CD4-positive, alpha-beta T cell treated with Interleukin-15 for 4 hours (primary cell): ENCODE measurements around the gene ZNF516.

Experiments
- DNase-seq: peaks from one replicate; pipeline ENCODE4 v3.0.0-alpha.2; 2020; ENCODE audit warnings: low spot score

Gene ZNF516

DNA sequence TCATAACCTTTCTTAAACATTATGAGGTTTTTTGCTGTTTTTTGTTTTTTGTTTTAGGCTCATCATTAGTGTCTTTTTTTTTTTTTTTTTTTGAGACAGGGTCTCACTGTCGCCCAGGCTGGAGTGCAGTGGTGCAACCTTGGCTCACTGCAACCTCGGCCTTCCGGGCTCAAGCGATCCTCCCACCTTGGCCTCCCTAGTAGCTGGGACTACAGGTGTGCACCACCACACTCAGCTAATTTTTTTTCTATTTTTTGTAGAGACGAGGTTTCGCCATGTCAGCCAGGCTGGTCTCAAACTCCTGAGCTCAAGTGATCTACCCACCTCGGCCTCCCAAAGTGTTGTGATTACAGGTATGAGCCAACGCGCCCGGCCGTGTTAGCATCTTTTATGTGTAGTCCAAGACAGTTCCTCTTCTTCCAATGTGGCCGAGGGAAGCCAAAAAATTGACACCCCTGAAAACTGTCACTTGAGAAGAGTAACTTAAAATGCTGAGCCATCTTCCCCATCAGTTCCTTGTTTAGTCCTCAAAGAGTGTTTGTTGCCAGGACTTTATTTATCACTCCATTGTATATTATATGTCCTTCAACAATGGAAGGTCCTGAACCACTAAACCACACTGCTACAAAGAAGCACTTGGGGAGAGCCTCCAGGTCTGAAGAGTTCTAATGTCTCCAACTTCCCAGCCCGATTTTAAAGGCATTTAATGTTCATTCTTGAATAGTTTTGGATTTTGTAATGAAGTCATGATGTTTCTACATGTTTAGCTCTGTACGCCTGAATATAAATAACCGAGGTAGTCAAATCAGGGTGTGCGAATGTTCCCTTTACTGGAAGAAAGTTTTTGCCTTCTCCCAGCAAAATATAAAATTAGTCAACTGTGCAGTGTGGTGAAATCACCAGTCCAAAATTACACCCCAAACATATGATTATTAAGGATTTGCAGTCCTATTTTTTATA is 26.4 kb downstream of the ZNF516 start:
- DNase-seq, result no peak

DNA sequence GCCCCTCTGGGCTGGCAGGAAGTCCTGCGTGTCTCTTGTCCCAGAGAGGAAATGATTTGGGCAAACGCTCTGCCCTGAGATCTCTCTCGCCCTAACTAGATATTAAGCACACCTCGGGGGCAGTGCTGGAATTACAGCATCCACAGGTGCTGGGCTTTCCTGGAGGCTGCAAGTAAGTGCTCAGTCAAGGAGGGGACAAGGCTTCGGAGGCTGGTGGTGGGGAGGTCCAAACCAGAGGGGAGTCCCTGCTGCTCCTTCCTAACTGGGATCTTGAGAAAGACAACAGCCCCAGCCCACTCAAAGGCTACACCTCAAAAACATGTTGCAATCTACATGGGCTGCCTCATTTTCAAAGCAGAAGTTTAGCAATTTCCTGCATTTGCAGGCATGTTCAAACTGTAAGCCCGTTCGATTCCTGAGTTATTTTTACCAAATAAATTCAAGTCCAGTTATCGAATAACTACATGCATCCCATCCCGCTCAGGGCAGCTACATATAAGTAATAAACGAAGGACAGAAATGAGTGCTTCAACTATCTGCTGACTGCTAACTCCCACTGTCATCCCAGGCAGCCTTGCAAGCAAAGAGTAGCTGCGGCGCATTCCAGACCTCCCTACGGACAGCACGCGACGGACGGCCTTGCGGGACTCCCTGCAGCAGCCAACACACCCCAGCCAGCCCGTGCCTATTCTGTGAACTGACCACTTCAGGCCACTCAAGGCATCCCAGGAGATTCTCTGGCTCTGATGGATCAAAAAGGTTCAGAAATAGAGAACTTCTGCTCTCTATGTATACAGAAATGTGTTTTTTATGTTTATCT is 27.5 kb downstream of the ZNF516 start:
- DNase-seq, result no peak

DNA sequence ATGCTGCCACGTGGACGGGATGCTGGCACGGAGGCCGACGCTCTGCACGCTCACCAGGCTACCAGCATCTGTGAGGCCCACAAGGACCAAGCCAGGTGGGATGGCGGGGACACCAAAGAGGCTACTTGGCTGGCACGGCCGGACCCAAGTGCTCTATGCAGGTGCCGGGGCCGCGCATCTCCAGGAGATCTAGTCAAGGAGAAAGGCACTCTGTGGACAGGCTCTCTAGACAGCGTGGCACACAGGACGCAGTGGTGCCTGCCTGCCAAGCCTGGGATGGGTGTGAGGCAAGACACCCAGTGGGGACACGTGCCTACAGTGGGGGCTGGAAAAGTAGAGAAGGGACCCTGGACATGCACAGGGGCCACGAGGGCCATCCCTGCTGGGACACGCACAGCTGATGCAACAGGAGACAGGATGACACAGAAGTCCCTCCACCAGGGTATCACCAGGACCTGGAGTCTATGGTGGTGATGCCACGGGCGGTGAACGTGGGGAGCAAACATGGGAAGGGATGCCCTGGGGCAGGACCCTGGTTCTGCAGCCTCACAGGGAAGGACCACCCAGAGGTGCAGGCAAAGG is 28.5 kb downstream of the ZNF516 start:
- DNase-seq, result no peak

DNA sequence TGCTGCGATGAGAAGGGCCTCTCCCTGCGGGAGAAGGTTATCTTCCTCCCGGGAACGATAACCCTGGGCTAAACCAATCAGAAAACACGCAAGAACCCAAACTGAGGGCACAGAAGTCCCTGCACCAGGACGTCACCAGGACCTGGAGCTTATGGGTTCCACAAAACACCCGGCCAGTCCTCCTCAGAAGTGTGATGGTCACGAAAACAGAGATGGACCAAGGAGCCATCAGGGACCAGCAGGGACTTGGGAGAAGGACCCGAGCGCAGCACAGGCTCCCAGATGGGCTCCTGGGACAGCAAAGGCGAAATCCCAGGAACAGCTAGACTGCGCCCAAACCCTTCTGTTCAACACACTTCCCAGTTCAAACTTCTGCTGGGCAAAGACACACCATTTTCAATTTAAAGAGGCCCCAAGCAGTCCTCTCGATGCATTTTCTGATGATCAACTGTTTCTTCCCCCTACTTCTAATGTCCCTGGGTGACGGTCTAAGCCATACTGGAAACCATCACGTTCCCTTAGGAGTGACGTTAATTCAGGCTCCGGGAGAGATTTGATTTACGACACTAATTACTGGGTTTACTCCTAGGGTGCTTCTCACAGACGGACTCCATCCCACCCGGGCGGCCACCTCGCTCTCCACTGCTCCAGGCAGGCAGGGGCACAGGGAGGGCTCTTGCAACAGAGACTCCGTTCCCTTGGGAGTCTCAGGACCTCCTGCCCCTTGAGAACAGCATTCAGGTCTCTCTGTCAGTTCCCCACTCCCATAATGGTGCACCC is 29.2 kb downstream of the ZNF516 start:
- no peak for DNase-seq

DNA sequence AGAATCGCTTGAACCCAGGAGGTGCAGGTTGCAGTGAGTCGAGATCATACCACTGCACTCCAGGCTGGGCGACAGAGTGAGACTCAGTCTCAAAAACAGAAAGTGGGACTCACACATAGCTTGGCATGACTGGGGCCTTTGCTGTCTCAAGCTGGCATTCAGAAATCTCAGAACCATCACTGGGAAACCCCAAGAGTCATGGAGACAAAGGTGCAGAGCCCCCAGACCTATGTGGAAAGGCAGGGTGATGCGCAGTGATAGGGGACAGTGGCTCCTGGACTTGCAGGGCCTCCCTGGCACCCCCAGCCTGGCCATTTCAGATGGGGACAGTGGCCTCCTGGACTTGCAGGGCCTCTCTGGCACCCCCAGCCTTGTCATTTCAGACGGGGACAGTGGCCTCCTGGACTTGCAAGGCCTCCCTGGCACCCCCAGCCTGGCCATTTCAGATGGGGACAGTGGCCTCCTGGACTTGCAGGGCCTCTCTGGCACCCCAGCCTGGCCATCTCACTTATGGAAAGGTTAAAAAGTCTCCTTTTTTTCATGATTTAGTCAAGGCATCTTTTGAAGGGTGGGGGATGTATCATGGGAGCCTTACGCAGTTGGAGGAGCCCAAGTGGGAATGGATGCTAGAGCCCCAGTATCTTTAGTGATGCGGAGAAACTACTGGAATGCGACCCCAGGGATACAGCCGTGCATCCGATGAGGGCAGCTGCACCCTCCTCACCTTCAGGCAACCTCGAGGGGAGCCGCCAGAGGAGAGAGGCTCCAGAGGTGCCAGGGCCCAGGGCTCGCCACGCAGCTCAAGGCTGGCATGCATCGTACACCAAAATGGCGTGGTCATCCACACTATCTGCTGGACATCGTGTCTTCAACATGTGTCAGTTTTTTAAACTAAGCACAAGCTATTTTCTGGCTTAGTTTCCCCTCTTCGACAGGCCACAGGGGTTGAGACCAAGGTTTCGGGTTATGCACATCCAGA is 30.5 kb downstream of the ZNF516 start:
- no peak for DNase-seq

DNA sequence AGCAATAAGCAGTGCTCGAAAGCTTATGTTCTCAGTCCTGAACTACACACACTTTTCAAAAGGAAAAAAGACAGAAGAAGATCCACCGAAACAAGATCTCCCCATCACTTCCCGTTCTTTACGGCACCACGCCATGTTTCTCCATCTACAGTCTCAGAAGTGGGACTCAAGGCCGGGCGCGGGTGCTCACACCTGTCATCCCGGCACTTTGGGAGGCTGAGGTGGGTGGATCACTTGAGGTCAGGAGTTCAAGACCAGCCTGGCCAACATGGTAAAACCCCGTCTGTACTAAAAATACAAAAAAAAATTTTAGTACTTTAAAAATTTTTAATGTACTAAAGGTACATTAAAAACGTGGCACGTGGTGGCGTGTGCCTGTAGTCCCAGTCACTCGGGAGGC is 31.2 kb downstream of the ZNF516 start:
- no peak for DNase-seq

DNA sequence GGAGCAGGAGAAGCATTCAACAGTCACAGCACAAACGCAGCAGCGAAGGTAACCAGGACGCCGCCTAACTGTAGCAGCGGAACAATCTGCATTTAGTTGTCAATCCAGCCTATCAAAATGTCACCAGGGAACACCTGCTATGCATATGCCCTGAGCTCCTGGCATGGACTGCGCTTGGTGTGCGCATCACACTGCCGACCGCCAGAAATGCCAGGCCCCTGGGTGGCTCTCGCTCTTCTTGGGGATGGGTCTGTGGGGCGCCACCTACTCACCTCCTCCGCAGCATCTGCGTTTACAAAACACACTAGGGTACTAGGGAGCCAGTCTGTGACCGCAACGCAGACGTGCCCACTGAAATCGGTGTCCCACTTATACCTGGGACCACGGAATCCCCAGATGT is 31.7 kb downstream of the ZNF516 start:
- no peak for DNase-seq

DNA sequence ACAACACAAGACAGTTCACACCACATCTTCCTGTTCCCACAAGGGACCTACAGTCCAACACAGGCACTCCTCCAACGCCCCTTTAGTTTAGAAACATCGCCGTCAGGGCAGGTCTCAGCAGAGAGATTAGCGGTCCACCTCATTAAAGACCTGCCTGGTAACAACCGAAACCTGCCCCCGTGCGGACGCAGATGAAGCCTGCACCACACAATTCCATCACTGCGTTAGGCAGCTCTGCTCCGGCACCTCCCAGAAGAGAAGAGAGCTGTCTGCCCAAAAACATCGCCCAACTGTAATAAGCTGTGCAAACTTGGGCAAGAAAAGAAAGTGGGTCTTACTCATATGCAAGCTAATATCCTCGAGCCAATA is 32.7 kb downstream of the ZNF516 start:
- no peak for DNase-seq

DNA sequence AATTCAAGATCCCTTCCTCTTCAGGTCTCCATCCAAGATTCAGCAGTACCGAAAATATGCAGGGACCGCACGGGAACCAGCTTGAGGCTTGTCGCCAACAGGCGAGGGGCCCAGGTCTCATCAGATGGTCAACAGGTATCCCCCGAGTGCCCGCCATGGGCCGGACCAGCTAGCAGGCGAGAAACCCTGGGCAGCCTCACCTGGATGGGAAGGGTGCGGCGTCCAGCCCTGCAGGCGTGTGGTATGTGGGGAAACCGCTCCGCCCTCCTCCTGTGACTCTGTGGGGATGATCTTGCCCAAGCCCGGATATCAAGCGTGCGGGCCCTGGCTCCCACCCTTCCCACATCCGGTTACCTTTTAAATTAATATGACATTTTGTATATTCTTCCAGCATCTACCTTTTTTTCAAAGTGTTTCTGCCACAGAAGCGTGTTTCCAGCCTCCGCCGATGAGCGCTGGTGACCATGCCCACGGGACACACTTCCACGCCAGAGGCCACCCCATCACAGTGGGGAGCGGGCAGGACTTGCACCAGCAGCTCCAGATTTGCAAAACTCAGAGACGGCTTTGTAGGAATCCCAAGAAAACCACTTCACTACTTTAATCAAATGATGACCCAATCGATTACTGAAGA is 33.2 kb downstream of the ZNF516 start:
- DNase-seq, result no peak

DNA sequence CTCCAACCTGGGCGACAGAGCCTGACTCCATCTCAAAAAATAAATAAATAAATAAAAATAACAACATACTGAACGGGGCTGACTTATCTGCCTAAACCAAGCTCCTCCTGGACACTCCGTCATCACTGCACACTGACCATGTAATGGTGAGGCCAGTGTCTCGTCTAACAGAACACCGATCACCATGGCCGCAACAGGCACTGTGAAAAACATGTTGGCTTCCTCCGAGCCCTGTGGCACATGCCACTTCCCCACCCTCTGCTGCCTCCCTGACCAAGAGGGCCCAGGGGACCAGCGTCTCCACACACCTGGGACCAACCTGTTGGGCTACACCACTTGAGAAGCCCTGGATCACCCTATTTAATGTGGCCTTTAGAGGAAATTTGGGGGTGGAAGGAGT is 33.9 kb downstream of the ZNF516 start:
- DNase-seq, result no peak

DNA sequence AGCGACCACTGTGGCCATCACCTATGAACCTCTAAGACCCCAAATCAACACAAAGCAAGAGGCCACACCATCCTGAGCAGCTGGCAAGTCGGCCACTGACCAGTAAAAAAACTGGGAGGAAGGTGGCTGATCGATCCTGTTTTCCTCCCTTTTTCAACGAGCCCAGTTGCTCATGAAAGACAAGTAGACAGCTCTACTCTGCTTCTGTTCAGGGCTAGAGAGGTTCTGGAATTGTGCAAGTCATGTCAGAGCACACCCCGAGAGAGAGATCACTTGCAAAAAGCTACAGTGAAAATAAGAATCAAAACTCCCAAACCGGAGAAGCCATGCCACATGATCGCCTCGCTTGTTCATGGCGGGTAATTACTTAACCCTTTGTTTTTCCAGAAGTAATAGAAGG is 34.6 kb downstream of the ZNF516 start:
- DNase-seq, result no peak

DNA sequence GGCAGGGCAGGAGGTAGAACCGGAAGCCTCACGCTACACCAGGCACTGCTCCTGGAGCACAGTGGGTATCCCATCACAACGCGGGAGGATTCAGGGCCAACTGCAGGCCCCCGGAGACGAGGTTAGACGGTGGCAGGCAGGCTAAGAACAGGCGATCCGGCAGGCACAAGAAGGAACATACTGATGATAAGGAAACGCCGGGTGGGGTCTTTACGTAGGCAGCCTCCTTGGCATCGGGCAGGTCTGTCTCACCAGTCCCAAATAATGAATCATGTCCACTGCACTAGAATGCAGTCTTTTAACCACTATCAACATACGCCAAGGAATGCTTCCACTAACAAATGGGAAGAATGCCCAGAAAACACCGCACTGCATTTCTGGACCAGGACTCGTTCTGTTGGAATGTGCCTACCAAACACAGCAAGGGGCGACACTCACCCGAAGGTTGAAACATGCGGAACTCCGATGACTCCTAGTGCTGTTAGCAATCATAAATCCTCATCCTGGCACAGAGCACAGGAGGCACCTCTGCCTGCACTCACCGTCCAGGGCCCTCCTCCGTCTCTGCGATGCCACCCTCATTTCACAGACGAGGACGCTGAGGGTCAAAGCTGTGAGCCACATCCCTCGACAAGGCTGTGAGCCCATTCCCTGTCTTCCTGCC is 35.2 kb downstream of the ZNF516 start:
- no peak for DNase-seq

DNA sequence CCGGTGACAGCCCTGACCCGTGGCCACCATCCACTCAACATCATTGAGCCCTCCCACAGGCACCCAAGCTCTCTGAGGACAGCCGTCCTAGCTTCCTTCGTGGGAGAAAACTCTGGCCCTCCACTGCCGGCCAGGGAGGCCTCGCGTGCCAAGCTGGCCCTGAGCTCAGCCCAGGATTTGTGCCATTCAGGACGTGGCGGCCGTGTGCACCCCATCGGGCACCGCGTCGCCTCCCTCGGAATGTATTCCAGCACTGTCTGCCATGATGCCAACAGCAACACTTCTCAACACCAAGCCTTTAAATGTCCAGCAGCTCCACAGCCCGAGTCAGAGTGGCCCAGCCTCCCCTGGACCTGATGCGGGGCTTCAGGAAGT is 35.7 kb downstream of the ZNF516 start:
- no peak for DNase-seq

DNA sequence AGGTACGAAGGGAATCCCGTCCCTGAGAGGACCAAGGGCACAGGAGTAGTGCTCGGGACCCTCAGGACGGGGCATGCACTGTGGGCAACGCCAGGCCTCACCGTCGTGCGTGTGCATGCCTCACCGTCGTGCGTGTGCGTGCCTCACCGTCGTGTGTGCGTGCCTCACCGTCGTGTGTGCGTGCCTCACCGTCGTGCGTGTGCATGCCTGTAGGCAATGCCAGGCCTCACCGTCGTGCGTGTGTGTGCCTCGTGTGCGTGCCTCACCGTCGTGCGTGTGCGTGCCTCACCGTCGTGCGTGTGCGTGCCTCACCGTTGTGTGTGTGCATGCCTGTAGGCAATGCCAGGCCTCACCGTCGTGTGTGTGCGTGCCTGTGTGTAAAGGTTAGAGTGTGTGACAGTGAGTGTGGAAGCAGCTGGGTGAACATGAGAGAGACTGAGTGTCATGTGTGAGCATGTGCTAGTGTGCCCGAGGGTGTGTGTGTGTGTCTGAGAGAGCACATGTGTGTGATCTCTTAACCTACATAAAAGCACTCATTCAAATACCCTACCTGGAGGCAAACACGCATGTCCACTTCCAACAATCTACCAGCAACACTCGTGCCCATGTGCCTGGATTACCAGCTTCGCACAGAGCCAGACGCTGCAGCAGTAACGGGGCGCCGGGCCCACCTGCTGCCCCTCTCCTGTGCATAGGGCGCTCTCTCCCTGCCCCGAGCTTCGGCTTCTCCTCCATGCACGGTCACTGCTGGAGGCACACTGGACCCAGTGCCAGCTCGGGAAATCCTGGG is 36.3 kb downstream of the ZNF516 start:
- no peak for DNase-seq

DNA sequence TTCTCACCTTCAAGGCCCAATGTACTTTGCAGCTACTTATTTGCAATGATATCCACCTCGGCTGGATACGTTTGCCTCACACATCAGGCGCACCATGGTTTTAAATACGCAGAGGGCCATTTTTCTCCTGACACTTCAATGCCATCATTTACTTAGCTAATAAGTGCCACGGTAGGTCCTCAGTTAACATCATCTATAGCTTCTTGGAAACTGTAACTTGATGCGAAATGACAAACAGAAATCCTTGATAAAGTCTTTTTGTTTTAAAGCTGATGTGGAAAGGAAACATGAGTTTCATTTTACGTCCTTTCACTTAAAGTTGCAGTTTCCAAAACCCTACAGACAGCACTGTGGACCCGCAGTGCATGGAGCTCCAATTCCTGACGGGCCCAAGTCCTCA is 37.1 kb downstream of the ZNF516 start:
- no peak for DNase-seq

DNA sequence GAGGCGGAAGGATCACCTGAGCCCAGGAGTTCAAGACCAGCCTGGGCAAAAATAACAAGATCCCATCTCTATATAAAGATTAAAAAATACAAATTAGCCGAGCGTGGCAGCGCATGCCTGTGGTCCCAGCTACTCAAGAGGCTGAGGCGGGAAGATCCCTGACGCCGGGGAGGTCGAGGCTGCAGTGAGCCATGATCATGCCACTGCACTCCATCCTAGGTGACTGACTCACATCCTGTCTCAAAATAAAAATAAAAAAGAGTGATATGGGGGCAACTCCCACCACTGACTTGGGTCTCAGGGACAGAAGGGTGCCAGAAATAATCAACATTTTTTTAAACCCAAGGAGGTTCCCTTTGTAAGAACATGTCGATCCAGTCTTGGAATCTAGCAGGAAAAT is 37.6 kb downstream of the ZNF516 start:
- DNase-seq, result no peak

DNA sequence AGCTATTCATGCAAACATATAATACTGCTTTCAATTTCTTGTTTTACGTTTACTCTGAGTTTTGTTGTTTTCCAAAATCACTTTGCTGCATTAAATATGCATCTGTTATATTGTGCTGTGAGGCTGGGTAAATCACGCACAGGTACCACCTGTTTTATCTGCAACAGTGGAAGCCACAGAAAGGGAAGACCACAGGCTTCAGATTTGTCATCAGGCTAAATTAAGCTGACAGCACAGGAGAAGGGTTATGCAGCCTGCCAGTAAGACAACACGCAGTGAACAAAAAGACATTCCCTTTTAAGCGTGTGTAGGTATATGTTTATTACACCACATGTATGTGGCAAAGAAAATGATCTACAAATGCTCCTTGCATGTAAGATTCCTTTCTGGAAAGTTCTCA is 38.2 kb downstream of the ZNF516 start:
- DNase-seq, result no peak

DNA sequence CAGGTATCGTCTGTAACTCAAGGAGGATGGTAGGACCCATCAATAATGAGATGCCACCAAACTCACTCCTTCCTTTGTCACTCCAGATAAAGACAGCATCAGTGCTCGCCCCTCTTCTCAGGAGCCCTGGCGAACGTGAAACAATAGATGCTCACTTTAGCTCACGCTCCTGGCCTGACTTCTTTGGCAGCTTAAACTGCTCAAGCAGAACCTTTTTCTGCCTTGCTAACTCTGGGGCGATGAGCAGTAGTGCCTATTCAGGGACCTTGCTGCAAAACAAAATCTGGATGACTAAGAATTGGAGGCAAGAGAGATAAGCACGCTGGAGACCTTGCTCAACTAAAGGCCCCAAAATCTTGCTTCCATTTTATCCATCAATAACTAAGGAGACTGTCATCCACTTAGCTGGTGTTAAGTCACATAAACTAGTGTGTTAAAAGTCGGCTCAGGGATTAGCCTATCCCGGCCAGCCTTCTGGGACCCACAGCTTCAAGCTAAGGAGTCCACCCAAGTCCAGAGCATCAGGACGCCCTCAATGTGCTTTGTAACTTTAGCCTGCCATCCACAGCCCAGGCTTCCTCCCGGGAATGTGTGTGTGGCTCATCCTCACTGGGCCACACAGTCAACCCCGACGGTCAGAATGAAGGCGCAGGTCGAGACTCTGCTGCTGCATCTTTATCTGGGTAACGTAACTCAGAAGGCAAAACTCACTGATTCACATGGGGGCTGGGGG is 38.9 kb downstream of the ZNF516 start:
- no peak for DNase-seq
